Muscle layer of duodenum (tissue), 2 donors: Measurements from ENCODE around the gene TMEM250.

Experiments
- H3K27ac ChIP-seq: one replicate; pipeline ENCODE4 v1.7.0; 2013; ENCODE audit warnings: mild to moderate bottlenecking, low read length
- H3K27me3 ChIP-seq: one replicate; pipeline ENCODE4 v1.7.0; 2013; ENCODE audit warnings: low read depth, mild to moderate bottlenecking, control low read depth, low read length
- H3K36me3 ChIP-seq, 2 donors: one replicate each; pipeline ENCODE4 v1.7.0; 2013; ENCODE audit warnings: low read length in 2 of 2, control low read depth in 1 of 2, mild to moderate bottlenecking in 1 of 2; ENCODE audit not compliant: insufficient read depth in 2 of 2, control insufficient read depth in 1 of 2
- H3K4me1 ChIP-seq, 2 donors: one replicate each; pipeline ENCODE4 v1.7.0; 2013; ENCODE audit warnings: low read length in 2 of 2, mild to moderate bottlenecking in 2 of 2, control low read depth in 1 of 2, moderate library complexity in 1 of 2; ENCODE audit not compliant: insufficient read depth in 2 of 2, control insufficient read depth in 1 of 2
- H3K4me3 ChIP-seq, 2 donors: one replicate each; pipeline ENCODE4 v1.7.0; 2013; ENCODE audit warnings: low read length in 2 of 2, low read depth in 1 of 2, mild to moderate bottlenecking in 1 of 2
- H3K9me3 ChIP-seq, 2 donors: one replicate each; pipeline ENCODE4 v1.7.0; 2013; ENCODE audit warnings: low read length in 2 of 2, control low read depth in 1 of 2, mild to moderate bottlenecking in 1 of 2; ENCODE audit not compliant: control insufficient read depth in 1 of 2
- donor health status: healthy.

The TMEM250 gene

DNA sequence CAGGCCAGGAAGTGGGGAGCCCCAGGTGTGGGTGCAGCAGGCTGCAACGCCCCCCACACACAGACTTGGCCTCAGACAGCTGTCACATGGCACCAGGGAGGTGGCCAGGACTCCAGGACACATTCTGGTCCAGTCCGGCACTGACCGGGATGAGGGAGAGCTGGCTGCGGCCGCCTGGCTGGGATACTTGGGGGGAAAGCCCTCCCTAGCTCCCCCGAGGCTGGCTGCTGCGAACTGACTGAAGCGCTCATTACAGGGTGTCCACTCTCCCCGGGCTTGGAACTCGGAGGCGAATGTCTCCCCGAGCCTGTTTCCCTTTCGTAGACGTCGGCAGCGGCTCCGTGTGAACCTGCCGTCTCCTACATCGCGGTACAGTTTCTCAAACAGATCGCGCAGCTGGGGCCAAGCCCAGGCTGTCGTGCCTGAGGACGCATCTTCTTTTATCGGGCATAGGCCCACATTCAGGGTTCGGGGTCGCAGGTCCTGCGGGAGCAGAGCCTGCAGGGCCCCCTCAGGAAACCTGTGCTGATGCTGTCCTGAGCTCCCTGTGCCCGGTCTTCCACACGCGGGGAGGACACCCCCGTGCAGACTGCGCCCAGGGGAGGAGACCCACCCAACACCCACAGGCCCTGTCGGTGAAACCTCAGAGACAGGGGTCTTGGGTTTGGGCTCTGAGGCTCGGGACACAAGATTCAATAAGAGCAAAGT, 43.4 kb downstream of the TMEM250 start:
- H3K27ac ChIP-seq, result no peak overlapping the region
- H3K27me3 ChIP-seq, result no peaks in the 10 kb centered on the region
- no peaks in the 10 kb centered on the region for H3K36me3 ChIP-seq
- peaks cover 5 to 25% of the 10 kb centered on the region in 2 donors for H3K4me1 ChIP-seq
- no peak overlapping the region for H3K4me3 ChIP-seq
- no peaks in the 10 kb centered on the region for H3K9me3 ChIP-seq

DNA sequence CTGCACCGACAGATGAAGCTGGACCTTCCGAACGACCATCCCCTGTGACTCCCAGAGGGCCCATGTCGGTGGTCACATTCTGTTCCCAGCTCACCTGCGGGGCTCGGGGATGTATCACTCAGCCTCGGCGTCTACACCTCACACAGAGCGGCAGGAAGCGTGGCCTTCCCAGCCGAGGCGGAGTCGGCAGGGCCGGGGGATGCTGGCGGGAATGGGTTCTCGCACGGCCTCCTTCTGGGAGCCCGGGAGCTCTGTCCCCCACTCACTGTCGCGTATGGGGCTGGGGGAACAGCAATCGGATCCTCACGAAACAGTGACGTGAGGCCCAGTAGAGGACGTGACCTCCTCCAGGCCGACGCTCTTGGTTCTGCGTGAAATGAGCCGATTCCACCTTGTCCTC, 44.0 kb downstream of the TMEM250 start:
- H3K4me1 ChIP-seq, result peaks cover 5 to 19% of the 10 kb centered on the region in 2 donors

More for the DNA sequence above, 44.0 kb downstream of the TMEM250 start:
- Histone ChIP-seq H3K9me3 (no peaks in the 10 kb centered on the region), H3K27ac (no peak overlapping the region), H3K36me3 (no peaks in the 10 kb centered on the region), H3K4me3 (no peak overlapping the region), H3K27me3 (no peaks in the 10 kb centered on the region)
